HG02870 (cell line): ENCODE measurements around the gene FRMD4A.

Experiments used
- ATAC-seq: cut with Tn5 transposase; IDR thresholded peaks from one replicate; pipeline ENCODE4 v1.9.1; 2021; ENCODE audit warnings: mild to moderate bottlenecking, moderate library complexity; ENCODE audit not compliant: unreplicated experiment

Gene FRMD4A

GRCh38 chr10:13637894-13638293 lies 692.8 kb downstream of the FRMD4A start:
- no peak for ATAC-seq

GRCh38 chr10:13637303-13637856 lies 693.3 kb downstream of the FRMD4A start:
- ATAC-seq = peak; percentile 47

GRCh38 chr10:13636776-13637175 lies 693.9 kb downstream of the FRMD4A start:
- ATAC-seq = peak; percentile 11

GRCh38 chr10:13634207-13634606 lies 696.5 kb downstream of the FRMD4A start:
- ATAC-seq = no peak

- ATAC-seq = no peak
These were observed 697.0 kb downstream of the FRMD4A start for GRCh38 chr10:13633689-13634088.

- ATAC-seq = no peak
These were observed 697.8 kb downstream of the FRMD4A start for GRCh38 chr10:13632884-13633440.

- ATAC-seq = no peak
These were observed 698.3 kb downstream of the FRMD4A start for GRCh38 chr10:13632440-13632839.

- no peak for ATAC-seq
These were observed 699.1 kb downstream of the FRMD4A start for GRCh38 chr10:13631594-13631993.

- no peak for ATAC-seq
These were observed 700.5 kb downstream of the FRMD4A start for GRCh38 chr10:13630231-13630630.

GRCh38 chr10:13629116-13629515 lies 701.6 kb downstream of the FRMD4A start:
- no peak for ATAC-seq

GRCh38 chr10:13628661-13629060 lies 702.1 kb downstream of the FRMD4A start:
- ATAC-seq = no peak

GRCh38 chr10:13627459-13628310 lies 703.0 kb downstream of the FRMD4A start:
- no peak for ATAC-seq

- ATAC-seq = no peak
These were observed 706.1 kb downstream of the FRMD4A start for GRCh38 chr10:13624630-13625029.

- ATAC-seq = no peak
These were observed 708.8 kb downstream of the FRMD4A start for GRCh38 chr10:13621931-13622330.

GRCh38 chr10:13617116-13617515 lies 713.6 kb downstream of the FRMD4A start:
- no peak for ATAC-seq

GRCh38 chr10:13615650-13616300 lies 714.9 kb downstream of the FRMD4A start:
- no peak for ATAC-seq

GRCh38 chr10:13614530-13615332 lies 716.0 kb downstream of the FRMD4A start:
- no peak for ATAC-seq

GRCh38 chr10:13613519-13613918 lies 717.2 kb downstream of the FRMD4A start:
- no peak for ATAC-seq

GRCh38 chr10:13612654-13613373 lies 717.9 kb downstream of the FRMD4A start:
- ATAC-seq = no peak

GRCh38 chr10:13608246-13608853 lies 722.4 kb downstream of the FRMD4A start:
- ATAC-seq = no peak
